OCI-LY7 (cell line): ENCODE results near the gene XAGE2. TPM values are rescaled to one million over a fixed set of nuclear protein-coding genes. Genes with fewer than 3 reads are reported as not detected.

Experiments
- BruUV-seq: library from RNA; stranded (reverse); fragments of 400-500 nt; replicated peaks from 2 replicates; lab custom pipeline; 2021; lab: Mats Ljungman, UMichigan
- CTCF ChIA-PET: fragments of 300-600 bp; sonication (Branson Sonifier 250); formaldehyde crosslinking; loops from one replicate; lab custom pipeline; 2022; ENCODE audit warnings: antibody characterized with exemption; ENCODE audit not compliant: unreplicated experiment; lab: Charles Lee
- POLR2A ChIA-PET: fragments of 300-600 bp; sonication (Branson Sonifier 250); formaldehyde crosslinking; loops from one replicate; lab custom pipeline; 2022; ENCODE audit warnings: antibody characterized with exemption; lab: Charles Lee
- DNase-seq: peaks from one replicate; pipeline ENCODE4 v3.0.0-alpha.2; 2015; ENCODE audit warnings: low spot score
- H2AFZ ChIP-seq: fragments of 200-600 bp; sonication (generic), shearing (Covaris generic); 2 replicates; pipeline ENCODE4 v1.6.1; 2014; ENCODE audit warnings: mild to moderate bottlenecking, antibody characterized with exemption, low read length, moderate library complexity
- H3K27ac ChIP-seq: fragments of 200-600 bp; sonication (generic); 2 replicates; pipeline ENCODE4 v1.5.1; 2014; ENCODE audit warnings: mixed run types, low read depth, mild to moderate bottlenecking, moderate library complexity, low read length, inconsistent platforms; ENCODE audit not compliant: poor library complexity, severe bottlenecking
- H3K36me3 ChIP-seq: fragments of 200-600 bp; sonication (generic); 2 replicates; pipeline ENCODE4 v1.6.1; 2014; ENCODE audit warnings: mild to moderate bottlenecking, antibody characterized with exemption, low read length, moderate library complexity, mixed read lengths; ENCODE audit not compliant: insufficient read depth
- H3K4me1 ChIP-seq: fragments of 200-600 bp; sonication (generic); 2 replicates; pipeline ENCODE4 v1.5.1; 2014; ENCODE audit warnings: mild to moderate bottlenecking, low read length; ENCODE audit not compliant: insufficient read depth, poor library complexity, severe bottlenecking
- H3K4me2 ChIP-seq: fragments of 200-600 bp; sonication (generic); 2 replicates; pipeline ENCODE4 v1.6.1; 2014; ENCODE audit warnings: mild to moderate bottlenecking, low read length
- H3K4me3 ChIP-seq: fragments of 200-600 bp; sonication (generic); 2 replicates; pipeline ENCODE4 v1.5.1; 2014; ENCODE audit warnings: mild to moderate bottlenecking, low read depth, low read length; ENCODE audit not compliant: poor library complexity, severe bottlenecking
- H3K79me2 ChIP-seq: fragments of 200-600 bp; sonication (generic); 2 replicates; pipeline ENCODE4 v1.6.1; 2016; ENCODE audit warnings: low read depth, mild to moderate bottlenecking, low read length, moderate library complexity, mixed read lengths; ENCODE audit not compliant: insufficient read depth
- H3K9me2 ChIP-seq: fragments of 200-600 bp; sonication (generic); 2 replicates; pipeline ENCODE4 v1.6.1; 2016; ENCODE audit warnings: mild to moderate bottlenecking, low read length, mixed read lengths; ENCODE audit not compliant: insufficient read depth
- H3K9me3 ChIP-seq: fragments of 200-600 bp; sonication (generic); 2 replicates; pipeline ENCODE4 v1.6.1; 2014; ENCODE audit warnings: mild to moderate bottlenecking, mixed run types, low read length, mixed read lengths
- H4K20me1 ChIP-seq: fragments of 200-600 bp; sonication (generic); 2 replicates; pipeline ENCODE4 v1.6.1; 2014; ENCODE audit warnings: mild to moderate bottlenecking, antibody characterized with exemption, low read length, moderate library complexity, mixed read lengths; ENCODE audit not compliant: insufficient read depth
- CTCF ChIP-seq: fragments of 200-600 bp; sonication (generic); conservative IDR thresholded peaks from 2 replicates; pipeline ENCODE4 v1.5.1; 2014; ENCODE audit warnings: mild to moderate bottlenecking, antibody characterized with exemption, low read length, moderate library complexity, mixed read lengths
- EZH2phosphoT487 ChIP-seq: fragments of 200-600 bp; sonication (generic); IDR thresholded peaks from 2 replicates; pipeline ENCODE4 v1.6.1; 2018; ENCODE audit warnings: low read depth, borderline replicate concordance, mild to moderate bottlenecking, mixed run types, antibody characterized with exemption, low read length, moderate library complexity, mixed read lengths
- intact Hi-C: fragments of 100-400 bp; cut with micrococcal nuclease; formaldehyde crosslinking; loops from one replicate; pipeline ENCODE4 v1.10.0; 2022; ENCODE audit not compliant: unreplicated experiment
- total RNA-seq, 2 experiments: library from RNA; depleted of rRNA in 1 of 2; stranded (reverse); fragments of >200 nt in 1 of 2; shearing (Covaris generic) in 1 of 2; gene quantifications; 2 replicates each; pipeline ENCODE4 v1.2.3, GENCODE V29; 2014 to 2022

The XAGE2 gene
- total RNA-seq, 2 experiments from 2014 or later, result not detected

- no peaks in the 10 kb centered on the region for H3K36me3 ChIP-seq
- no peaks in the 10 kb centered on the region for H4K20me1 ChIP-seq
- H3K4me3 ChIP-seq, result no peak overlapping the region
- intact Hi-C loops, result no loop called here
- no peak overlapping the region for H3K4me2 ChIP-seq
- no peak overlapping the region for H2AFZ ChIP-seq
- H3K9me2 ChIP-seq, result no peaks in the 10 kb centered on the region
- BruUV-seq, result no TSS peak
- H3K9me3 ChIP-seq, result no peaks in the 10 kb centered on the region
- CTCF ChIA-PET, result no interaction called here
- H3K27ac ChIP-seq, result no peak overlapping the region
- no peak for DNase-seq
- no peaks in the 10 kb centered on the region for H3K79me2 ChIP-seq
- POLR2A ChIA-PET, result no interaction called here
- TF ChIP-seq CTCF (no peak), EZH2phosphoT487 (no peak)
- H3K4me1 ChIP-seq, result no peaks in the 10 kb centered on the region
Observed at GRCh38 chrX:52415304-52415703, 46.5 kb downstream of the XAGE2 start.

GRCh38 chrX:52416816-52417215 lies 48.0 kb downstream of the XAGE2 start:
- ChIA-PET CTCF (no interaction called here), POLR2A (interaction anchor here (0.7 kb wide), 1 partner anchor 14 kb away, joined by 3 read pairs; no protein-coding TSS in a partner anchor)
- no peaks in the 10 kb centered on the region for H3K9me3 ChIP-seq
- H3K27ac ChIP-seq, result no peak overlapping the region
- H4K20me1 ChIP-seq, result no peaks in the 10 kb centered on the region
- no peak overlapping the region for H3K4me2 ChIP-seq
- H3K79me2 ChIP-seq, result no peaks in the 10 kb centered on the region
- H3K36me3 ChIP-seq, result no peaks in the 10 kb centered on the region
- intact Hi-C loops, result no loop called here
- no TSS peak for BruUV-seq
- no peak overlapping the region for H3K4me3 ChIP-seq
- no peaks in the 10 kb centered on the region for H3K9me2 ChIP-seq
- no peak for DNase-seq
- H2AFZ ChIP-seq, result no peak overlapping the region
- no peaks in the 10 kb centered on the region for H3K4me1 ChIP-seq
- TF ChIP-seq CTCF (no peak), EZH2phosphoT487 (no peak)

GRCh38 chrX:52420824-52421443 lies 52.1 kb downstream of the XAGE2 start:
- no peak overlapping the region for H2AFZ ChIP-seq
- H4K20me1 ChIP-seq, result no peaks in the 10 kb centered on the region
- no peaks in the 10 kb centered on the region for H3K4me1 ChIP-seq
- TF ChIP-seq CTCF (no peak), EZH2phosphoT487 (no peak)
- ChIA-PET CTCF (no interaction called here), POLR2A (no interaction called here)
- H3K4me3 ChIP-seq, result no peak overlapping the region
- H3K79me2 ChIP-seq, result no peaks in the 10 kb centered on the region
- no peak overlapping the region for H3K27ac ChIP-seq
- H3K4me2 ChIP-seq, result no peak overlapping the region
- no TSS peak for BruUV-seq
- no peaks in the 10 kb centered on the region for H3K9me3 ChIP-seq
- no peaks in the 10 kb centered on the region for H3K36me3 ChIP-seq
- DNase-seq, result no peak
- intact Hi-C loops, result no loop called here
- H3K9me2 ChIP-seq, result no peaks in the 10 kb centered on the region
